H1 (cell line): Measurements from ENCODE around the gene ANKRD65. TPM values are rescaled to one million over a fixed set of nuclear protein-coding genes. Genes with fewer than 3 reads are reported as not detected.
A peak's percentile ranks its signal among the peaks of the same experiment; 100 is the strongest.

Source experiments
- CTCF ChIA-PET: fragments of 300-600 bp; sonication (Branson Sonifier 250); formaldehyde crosslinking; loops from one replicate; lab custom pipeline; 2021; ENCODE audit not compliant: partially characterized antibody; lab: Charles Lee
- POLR2A ChIA-PET: fragments of 300-600 bp; sonication (Branson Sonifier 250); formaldehyde crosslinking; loops from one replicate; lab custom pipeline; 2021; ENCODE audit warnings: inconsistent platforms; ENCODE audit not compliant: partially characterized antibody; lab: Charles Lee
- DNase-seq, 2 experiments: peaks; one replicate each; pipeline versions ENCODE4 v3.0.0 to v3.0.0-alpha.2; 2010 to 2022; ENCODE audit warnings: low spot score in 2 of 2, low read depth in 1 of 2, mixed read lengths in 1 of 2
- FAIRE-seq: peaks from 2 replicates; lab custom pipeline; 2011; peaks lifted over from hg19 to GRCh38; lab: Jason Lieb, UNC
- H2AFZ ChIP-seq: 2 replicates; pipeline ENCODE4 v1.8.1; 2012; ENCODE audit warnings: low read length, inconsistent platforms
- H2AK5ac ChIP-seq: 2 replicates; pipeline ENCODE4 v1.6.1; 2013; ENCODE audit warnings: low read depth, low read length
- H2BK120ac ChIP-seq: replicated peaks from 2 replicates; pipeline ENCODE3; 2013; ENCODE audit warnings: low read depth, low read length, inconsistent platforms
- H2BK12ac ChIP-seq: 2 replicates; pipeline ENCODE4 v1.6.1; 2013; ENCODE audit warnings: low read depth, low read length
- H2BK15ac ChIP-seq: 2 replicates; pipeline ENCODE4 v1.6.1; 2013; ENCODE audit warnings: low read length
- H2BK20ac ChIP-seq: 2 replicates; pipeline ENCODE4 v1.6.1; 2013; ENCODE audit warnings: low read length
- H2BK5ac ChIP-seq: 2 replicates; pipeline ENCODE4 v1.6.1; 2013; ENCODE audit warnings: low read depth, low read length
- H3K14ac ChIP-seq: 2 replicates; pipeline ENCODE4 v1.6.1; 2013; ENCODE audit warnings: inconsistent platforms; ENCODE audit not compliant: insufficient read length
- H3K18ac ChIP-seq: 2 replicates; pipeline ENCODE4 v1.6.1; 2013; ENCODE audit warnings: low read length; ENCODE audit errors: extremely low read depth
- H3K23ac ChIP-seq: 2 replicates; pipeline ENCODE4 v1.6.1; 2013; ENCODE audit warnings: inconsistent platforms; ENCODE audit not compliant: insufficient read length
- H3K23me2 ChIP-seq: 2 replicates; pipeline ENCODE4 v1.6.1; 2013; ENCODE audit warnings: low read depth, low read length
- H3K27ac ChIP-seq: 2 replicates; pipeline ENCODE4 v1.6.1; 2011; ENCODE audit warnings: low read depth, low read length, inconsistent platforms
- H3K27me3 ChIP-seq, 4 experiments: replicated peaks in 1 of 4; 1 replicate in 1 of 4; 2 replicates in 3 of 4; pipeline versions ENCODE4 v1.6.1 to v1.8.1; 2011 to 2013; ENCODE audit warnings: low read length in 3 of 4, mild to moderate bottlenecking in 3 of 4, inconsistent platforms in 2 of 4, mixed read lengths in 2 of 4, moderate library complexity in 1 of 4; ENCODE audit not compliant: control insufficient read depth in 3 of 4, insufficient read depth in 3 of 4; ENCODE audit errors: extremely low read depth in 1 of 4
- H3K36me3 ChIP-seq, 4 experiments: 2 replicates each; pipeline versions ENCODE4 v1.6.1 to v1.8.1; 2011 to 2013; ENCODE audit warnings: mild to moderate bottlenecking in 4 of 4, low read length in 3 of 4, moderate library complexity in 2 of 4, control low read depth in 1 of 4, inconsistent platforms in 1 of 4; ENCODE audit not compliant: insufficient read depth in 4 of 4, control insufficient read depth in 2 of 4
- H3K4ac ChIP-seq: replicated peaks from 2 replicates; pipeline ENCODE3; 2013; ENCODE audit warnings: low read length, low read depth, mixed read lengths, inconsistent platforms; ENCODE audit not compliant: insufficient read length
- H3K4me1 ChIP-seq, 4 experiments: replicated peaks in 1 of 4; 1 replicate in 1 of 4; 2 replicates in 3 of 4; pipeline versions ENCODE4 v1.6.1 to v1.8.1; 2011 to 2013; ENCODE audit warnings: low read length in 3 of 4, inconsistent platforms in 2 of 4, mixed read lengths in 1 of 4; ENCODE audit not compliant: insufficient read depth in 4 of 4, control insufficient read depth in 3 of 4
- H3K4me2 ChIP-seq, 2 experiments: 2 replicates each; pipeline versions ENCODE4 v1.6.1 to v1.8.1; 2011 to 2013; ENCODE audit warnings: low read depth in 2 of 2, low read length in 2 of 2, control low read depth in 1 of 2, inconsistent platforms in 1 of 2, mild to moderate bottlenecking in 1 of 2; ENCODE audit not compliant: insufficient read depth in 1 of 2
- H3K4me3 ChIP-seq, 4 experiments: fragments of 200-600, 300-600 bp in 1 of 4; sonication (generic), shearing (Covaris generic), sonication (Bioruptor Twin) in 1 of 4; 2 replicates each; pipeline versions ENCODE4 v1.5.1 to v1.8.1; 2011 to 2016; ENCODE audit warnings: low read length in 4 of 4, low read depth in 3 of 4, control low read depth in 2 of 4, inconsistent platforms in 2 of 4, mild to moderate bottlenecking in 2 of 4, mixed read lengths in 1 of 4, moderate library complexity in 1 of 4; ENCODE audit not compliant: insufficient read depth in 2 of 4; ENCODE audit errors: extremely low read depth in 1 of 4
- H3K56ac ChIP-seq: replicated peaks from 2 replicates; pipeline ENCODE3; 2013; ENCODE audit warnings: low read depth, mild to moderate bottlenecking, mixed read lengths, low read length, inconsistent platforms; ENCODE audit not compliant: insufficient read length
- H3K79me1 ChIP-seq: 2 replicates; pipeline ENCODE4 v1.6.1; 2013; ENCODE audit warnings: low read depth, low read length, control low read depth
- H3K79me2 ChIP-seq, 2 experiments: 2 replicates each; pipeline versions ENCODE4 v1.6.1 to v1.8.1; 2012 to 2013; ENCODE audit warnings: low read length in 2 of 2, mild to moderate bottlenecking in 2 of 2, inconsistent platforms in 1 of 2; ENCODE audit not compliant: insufficient read depth in 2 of 2, control insufficient read depth in 1 of 2
- H3K9ac ChIP-seq, 4 experiments: replicated peaks in 1 of 4; 1 replicate in 1 of 4; 2 replicates in 3 of 4; pipeline versions ENCODE4 v1.6.1 to v1.8.1; 2011 to 2013; ENCODE audit warnings: low read depth in 3 of 4, low read length in 3 of 4, control low read depth in 2 of 4, mild to moderate bottlenecking in 2 of 4, moderate library complexity in 2 of 4, inconsistent platforms in 1 of 4; ENCODE audit errors: extremely low read depth in 1 of 4
- H3K9me3 ChIP-seq, 2 experiments: 2 replicates each; pipeline versions ENCODE4 v1.6.1 to v1.8.1; 2012 to 2013; ENCODE audit warnings: mild to moderate bottlenecking in 2 of 2, moderate library complexity in 2 of 2, control low read depth in 1 of 2, inconsistent platforms in 1 of 2, low read depth in 1 of 2, low read length in 1 of 2, mixed read lengths in 1 of 2; ENCODE audit not compliant: insufficient read depth in 2 of 2
- H4K20me1 ChIP-seq, 2 experiments: replicated peaks in 1 of 2; 2 replicates each; pipeline versions ENCODE3 to v1.8.1; 2011 to 2013; ENCODE audit warnings: inconsistent platforms in 2 of 2, low read length in 2 of 2, mild to moderate bottlenecking in 1 of 2; ENCODE audit not compliant: insufficient read depth in 2 of 2, control insufficient read depth in 1 of 2
- H4K5ac ChIP-seq: 2 replicates; pipeline ENCODE4 v1.6.1; 2013; ENCODE audit warnings: low read length, low read depth, mixed read lengths, inconsistent platforms; ENCODE audit not compliant: insufficient read length
- H4K8ac ChIP-seq: 2 replicates; pipeline ENCODE4 v1.8.0; 2013; ENCODE audit warnings: mild to moderate bottlenecking, moderate library complexity, low read length, inconsistent platforms; ENCODE audit not compliant: insufficient read depth; ENCODE audit errors: extremely low read depth
- H4K91ac ChIP-seq: replicated peaks from 2 replicates; pipeline ENCODE3; 2013; ENCODE audit warnings: low read length, mixed read lengths, inconsistent platforms; ENCODE audit not compliant: insufficient read length
- BACH1 ChIP-seq: IDR thresholded peaks from 2 replicates; pipeline ENCODE4 v1.6.1; 2012; ENCODE audit warnings: low read length, improper control_type of control experiment
- FOSL1 ChIP-seq: IDR thresholded peaks from 2 replicates; pipeline ENCODE4 v1.6.1; 2011; ENCODE audit warnings: mild to moderate bottlenecking, low read depth, low read length, moderate library complexity; ENCODE audit not compliant: insufficient read depth
- JUND ChIP-seq: IDR thresholded peaks from 2 replicates; pipeline ENCODE4 v1.6.1; 2011; ENCODE audit warnings: mild to moderate bottlenecking, improper control_type of control experiment, low read length
- KDM1A ChIP-seq: fragments of 200-600, 300-600 bp; sonication (generic); IDR thresholded peaks from 2 replicates; pipeline ENCODE4 v1.7.1; 2016; ENCODE audit warnings: mild to moderate bottlenecking, low read length, borderline replicate concordance
- MAFK ChIP-seq: IDR thresholded peaks from 2 replicates; pipeline ENCODE4 v1.6.1; 2012; ENCODE audit warnings: low read depth, mild to moderate bottlenecking, improper control_type of control experiment, low read length
- MAX ChIP-seq: IDR thresholded peaks from 2 replicates; pipeline ENCODE4 v1.6.1; 2012; ENCODE audit warnings: inconsistent platforms
- POLR2A ChIP-seq, 2 experiments: IDR thresholded peaks; 1 replicate in 1 of 2; 2 replicates in 1 of 2; pipeline ENCODE4 v1.6.1; 2011; ENCODE audit warnings: low read depth in 2 of 2, low read length in 2 of 2, mild to moderate bottlenecking in 2 of 2; ENCODE audit errors: control extremely low read depth in 1 of 2
- RBBP5 ChIP-seq: IDR thresholded peaks from 2 replicates; pipeline ENCODE4 v1.7.1; 2012; ENCODE audit warnings: low read depth, mild to moderate bottlenecking, inconsistent platforms, low read length, moderate library complexity, borderline replicate concordance
- SP2 ChIP-seq: IDR thresholded peaks from 2 replicates; pipeline ENCODE4 v1.6.1; 2012; ENCODE audit warnings: mild to moderate bottlenecking, low read length, inconsistent platforms
- SRF ChIP-seq: IDR thresholded peaks from 2 replicates; pipeline ENCODE4 v1.6.1; 2011; ENCODE audit warnings: mild to moderate bottlenecking, low read depth, low read length, moderate library complexity
- WGBS, 2 experiments: shearing (Covaris generic) in 1 of 2; methylation state at CpG; one replicate each; pipeline versions ENCODE4 v1.1.6 to v1.1.7; 2013 to 2015; ENCODE audit warnings: low lambda C conversion rate in 2 of 2, mixed read lengths in 2 of 2, inconsistent platforms in 1 of 2, low coverage in 1 of 2, missing lambda C conversion rate in 1 of 2; ENCODE audit not compliant: insufficient replicate concordance in 2 of 2, insufficient coverage in 1 of 2, insufficient read length in 1 of 2; ENCODE audit errors: extremely low coverage in 1 of 2, missing lambda C conversion rate in 1 of 2; 5-methylcytosine and 5-hydroxymethylcytosine counted together
- polyA plus RNA-seq, 7 experiments: library from polyadenylated mRNA; depleted of rRNA in 3 of 7; stranded (reverse) in 5 of 7; unstranded in 2 of 7; fragments of >200 nt in 5 of 7; fragments of 200-250 nt in 2 of 7; gene quantifications; 1 replicate in 5 of 7; 2 replicates in 1 of 7; 4 replicates in 1 of 7; pipeline versions ENCODE4 v1.2.1 to v1.2.3, GENCODE V29; 2011 to 2013; ENCODE audit warnings: missing spikeins in 2 of 7, mixed read lengths in 2 of 7
- total RNA-seq: library from RNA; stranded (reverse); fragmentation: NEBNext Ultra II Directional; extraction: Animal tissue kit (Norgen Biotek cat#: 25700); gene quantifications from 2 replicates; pipeline ENCODE4 v1.2.1, GENCODE V29; 2021

Gene ANKRD65
- total and polyA plus RNA-seq, 2 of the 8 experiments (the other 6 are each of a cell fraction or from before 2014, with no cell fraction given) = 1.8 to 2.0 TPM

GRCh38 chr1:1432951-1433803 is 12.1 kb upstream of the ANKRD65 start:
- 60% methylated on average over 30 of the region's 34 CpGs; no CpG with 5 or more reads in 1 of the 2 experiments for WGBS, 2 experiments
- FAIRE-seq = no peak
- peak overlapping the region; percentile 54 to 94 for H3K4me2 ChIP-seq
- TF ChIP-seq SP2 = no peak
- TF ChIP-seq RBBP5 = no peak
- no peak for TF ChIP-seq BACH1
- no peak for TF ChIP-seq KDM1A
- TF ChIP-seq FOSL1 = no peak
- TF ChIP-seq JUND = no peak
- no peak for TF ChIP-seq SRF
- TF ChIP-seq MAFK = no peak
- TF ChIP-seq POLR2A (IDR thresholded peaks at IDR 0.05; ENCODE audit: control extremely low read depth in 1 of 2, low read depth in 2 of 2, low read length in 2 of 2) = peak in 1 of 2 experiments; percentile 13; a peak in 1 of 3 replicates
- peak; percentile 36; the same call in 1 of the 2 replicates for TF ChIP-seq MAX

More at GRCh38 chr1:1432951-1433803, 12.1 kb upstream of the ANKRD65 start:
- Histone ChIP-seq H2BK20ac (peak overlapping the region; percentile 90; the same call in 1 of the 2 replicates), H3K36me3 (no peaks in the 10 kb centered on the region; a peak in 1 of 8 replicates), H3K79me2 (peaks cover 0 to 8% of the 10 kb centered on the region in 2 experiments; a peak in 1 of 4 replicates), H3K4me1 (peaks cover 0 to 59% (median 42%) of the 10 kb centered on the region in 4 experiments; a peak in 6 of 7 replicates), H3K14ac (no peak overlapping the region), H3K23ac (no peak overlapping the region), H3K23me2 (peaks cover 18% of the 10 kb centered on the region; the same call in 1 of the 2 replicates), H2BK120ac (peak overlapping the region; percentile 92), H3K18ac (peak overlapping the region; percentile 85), H4K5ac (peak overlapping the region; percentile 75), H4K8ac (peak overlapping the region; percentile 57; the same call in 1 of the 2 replicates), H2BK5ac (peak overlapping the region; percentile 95; the same call in 1 of the 2 replicates), H3K9me3 (peaks cover 0 to 1% of the 10 kb centered on the region in 2 experiments; a peak in 1 of 4 replicates), H3K9ac (no peak overlapping the region; a peak in 3 of 7 replicates), H3K56ac (no peak overlapping the region), H2AK5ac (peak overlapping the region; percentile 88; the same call in 1 of the 2 replicates), H4K20me1 (peaks cover 4 to 7% of the 10 kb centered on the region in 2 experiments), H3K79me1 (no peaks in the 10 kb centered on the region), H4K91ac (peak overlapping the region; percentile 98), H2AFZ (no peak overlapping the region), H2BK15ac (peak overlapping the region; percentile 92; the same call in 1 of the 2 replicates), H3K27ac (no peak overlapping the region), H2BK12ac (peak overlapping the region; percentile 96; the same call in 1 of the 2 replicates), H3K4me3 (peak overlapping the region in 1 of 4 experiments; percentile 72; a peak in 3 of 8 replicates), H3K4ac (peak overlapping the region; percentile 100), H3K27me3 (peaks cover 0 to 3% (median 0%) of the 10 kb centered on the region in 4 experiments; a peak in 2 of 7 replicates)
- CTCF ChIA-PET = interaction anchor here (0.8 to 2.1 kb wide), 13 partner anchors 9 to 118 kb away, joined by 3 to 9 read pairs (median 4); partner anchors contain the start of gene ANKRD65
- POLR2A ChIA-PET = interaction anchor here (1.2 to 22.9 kb wide), 13 partner anchors 8 to 80 kb away, joined by 3 to 515 read pairs (median 4); partner anchors contain the start of genes ANKRD65, ATAD3C, CCNL2 and MRPL20
- DNase-seq = peak in 1 of 2 experiments; percentile 78
